Body of pancreas (tissue), 4 donors: ENCODE measurements around the gene RBBP8NL. TPM values are rescaled to one million over a fixed set of nuclear protein-coding genes. Genes with fewer than 3 reads are reported as not detected.

Experiments
- ATAC-seq: fragments of 150-250 bp; one replicate; pipeline ENCODE4 v1.9.1; 2016
- DNase-seq, 4 donors: peaks; one replicate each; pipeline ENCODE4 v3.0.0-alpha.2; 2019
- H3K27ac ChIP-seq, 4 donors: fragments of 200-600 bp; sonication (generic); 1 replicate in 3 of 4; 2 replicates in 1 of 4; pipeline versions ENCODE4 v1.5.1 to v1.6.1; 2016 to 2019; ENCODE audit warnings: mild to moderate bottlenecking in 1 of 4, mixed read lengths in 1 of 4, moderate library complexity in 1 of 4
- H3K27me3 ChIP-seq, 2 donors: fragments of 200-600 bp; sonication (generic); one replicate each; pipeline ENCODE4 v1.6.0; 2016; ENCODE audit warnings: mild to moderate bottlenecking in 1 of 2
- H3K36me3 ChIP-seq, 2 donors: fragments of 200-600 bp; sonication (generic); replicated peaks in 1 of 2; 2 replicates each; pipeline ENCODE4 v1.5.1; 2016; ENCODE audit warnings: low read depth in 2 of 2; ENCODE audit not compliant: insufficient read depth in 1 of 2
- H3K4me1 ChIP-seq: fragments of 200-600 bp; sonication (generic); one replicate; pipeline ENCODE4 v1.6.0; 2016
- H3K4me3 ChIP-seq, 2 donors: fragments of 200-600 bp; sonication (generic); 1 replicate in 1 of 2; 2 replicates in 1 of 2; pipeline ENCODE4 v1.5.1; 2016 to 2019
- H3K9me3 ChIP-seq, 3 donors: fragments of 200-600 bp; sonication (generic); 1 replicate in 2 of 3; 2 replicates in 1 of 3; pipeline ENCODE4 v1.5.1; 2016
- POLR2A ChIP-seq, 3 donors: fragments of 450-650 bp; IDR thresholded peaks; one replicate each; pipeline ENCODE4 v1.6.1; 2016; ENCODE audit warnings: antibody characterized with exemption in 3 of 3, mild to moderate bottlenecking in 2 of 3
- WGBS, 2 donors: methylation state at CpG; one replicate each; pipeline ENCODE4 v1.1.5; 2017; 5-methylcytosine and 5-hydroxymethylcytosine counted together
- intact Hi-C: fragments of 100-400 bp; cut with DNase I; formaldehyde crosslinking; loops from one replicate; pipeline ENCODE4 v1.15.1; 2023
- total RNA-seq, 2 donors: library from RNA; depleted of rRNA; stranded (reverse); fragments of >200 nt; gene quantifications; one replicate each; pipeline ENCODE4 v1.1.0, GENCODE V29; 2016
- TF ChIP-seq, protein P1 (sequence below), 7 experiments: fragments of 450-650 bp in 4 of 7; fragments of 200-600 bp in 3 of 7; sonication (generic) in 3 of 7; IDR thresholded peaks; one replicate each; pipeline ENCODE4 v1.5.1; 2016 to 2019; ENCODE audit warnings: antibody characterized with exemption in 7 of 7

Gene RBBP8NL
- total RNA-seq, 2 donors from 2014 or later, result 2.3 TPM

DNA sequence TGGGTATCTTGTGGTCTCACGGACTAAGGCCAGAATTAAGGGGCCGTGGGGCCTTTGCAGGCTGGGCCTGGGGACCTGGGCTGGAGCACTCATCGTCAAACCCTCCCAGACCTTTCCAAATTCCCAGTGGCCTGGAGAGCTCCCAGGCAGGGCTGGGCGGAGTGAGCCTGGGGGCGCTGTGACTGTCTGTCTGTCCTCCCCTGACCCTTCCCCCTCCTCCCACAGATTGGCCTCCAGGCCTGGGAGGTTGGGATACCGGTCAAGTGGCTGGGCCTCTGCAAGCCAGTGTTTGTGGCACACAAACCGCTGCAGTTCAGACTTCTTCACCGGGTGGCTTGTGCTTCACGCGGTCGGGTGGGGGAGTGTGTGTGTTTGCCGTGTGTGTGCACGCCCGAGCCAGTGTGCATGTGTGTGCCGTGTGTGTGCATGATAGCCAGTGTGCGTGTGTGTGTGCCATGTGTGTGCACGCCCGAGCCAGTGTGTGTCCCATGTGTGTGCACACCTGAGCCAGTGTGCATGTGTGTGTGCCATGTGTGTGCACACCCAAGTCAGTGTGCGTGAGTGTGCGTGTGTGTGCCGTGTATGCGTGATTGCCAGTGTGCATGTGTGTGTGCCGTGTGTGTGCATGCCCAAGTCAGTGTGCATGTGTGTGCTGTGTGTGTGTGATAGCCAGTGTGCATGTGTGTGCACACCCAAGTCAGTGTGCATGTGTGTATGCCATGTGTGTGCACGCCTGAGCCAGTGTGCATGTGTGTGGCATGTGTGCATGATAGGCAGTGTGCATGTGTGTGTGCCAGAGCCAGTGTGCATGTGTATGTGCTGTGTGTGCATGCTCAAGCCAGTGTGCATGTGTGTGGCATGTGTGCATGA is 6.3 kb downstream of the RBBP8NL start:
- no peak for TF ChIP-seq POLR2A (IDR thresholded peaks at IDR 0.05)
- TF ChIP-seq, protein P1, sequence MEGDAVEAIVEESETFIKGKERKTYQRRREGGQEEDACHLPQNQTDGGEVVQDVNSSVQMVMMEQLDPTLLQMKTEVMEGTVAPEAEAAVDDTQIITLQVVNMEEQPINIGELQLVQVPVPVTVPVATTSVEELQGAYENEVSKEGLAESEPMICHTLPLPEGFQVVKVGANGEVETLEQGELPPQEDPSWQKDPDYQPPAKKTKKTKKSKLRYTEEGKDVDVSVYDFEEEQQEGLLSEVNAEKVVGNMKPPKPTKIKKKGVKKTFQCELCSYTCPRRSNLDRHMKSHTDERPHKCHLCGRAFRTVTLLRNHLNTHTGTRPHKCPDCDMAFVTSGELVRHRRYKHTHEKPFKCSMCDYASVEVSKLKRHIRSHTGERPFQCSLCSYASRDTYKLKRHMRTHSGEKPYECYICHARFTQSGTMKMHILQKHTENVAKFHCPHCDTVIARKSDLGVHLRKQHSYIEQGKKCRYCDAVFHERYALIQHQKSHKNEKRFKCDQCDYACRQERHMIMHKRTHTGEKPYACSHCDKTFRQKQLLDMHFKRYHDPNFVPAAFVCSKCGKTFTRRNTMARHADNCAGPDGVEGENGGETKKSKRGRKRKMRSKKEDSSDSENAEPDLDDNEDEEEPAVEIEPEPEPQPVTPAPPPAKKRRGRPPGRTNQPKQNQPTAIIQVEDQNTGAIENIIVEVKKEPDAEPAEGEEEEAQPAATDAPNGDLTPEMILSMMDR (IDR thresholded peaks at IDR 0.05), result peak in 1 of 7 experiments; percentile 7
- intact Hi-C loops, result no loop called here
- ATAC-seq (no peak), DNase-seq (no peak)
- no peak overlapping the region for H3K27ac ChIP-seq
- H3K9me3 ChIP-seq, result no peaks in the 10 kb centered on the region
- peaks cover under 1% of the 10 kb centered on the region for H3K4me1 ChIP-seq
- H3K27me3 ChIP-seq, result no peaks in the 10 kb centered on the region
- no peak overlapping the region for H3K4me3 ChIP-seq
- H3K36me3 ChIP-seq, result no peaks in the 10 kb centered on the region
- WGBS, 2 donors, result 91 to 95% methylated on average over 10 to 24 of the region's 24 CpGs

DNA sequence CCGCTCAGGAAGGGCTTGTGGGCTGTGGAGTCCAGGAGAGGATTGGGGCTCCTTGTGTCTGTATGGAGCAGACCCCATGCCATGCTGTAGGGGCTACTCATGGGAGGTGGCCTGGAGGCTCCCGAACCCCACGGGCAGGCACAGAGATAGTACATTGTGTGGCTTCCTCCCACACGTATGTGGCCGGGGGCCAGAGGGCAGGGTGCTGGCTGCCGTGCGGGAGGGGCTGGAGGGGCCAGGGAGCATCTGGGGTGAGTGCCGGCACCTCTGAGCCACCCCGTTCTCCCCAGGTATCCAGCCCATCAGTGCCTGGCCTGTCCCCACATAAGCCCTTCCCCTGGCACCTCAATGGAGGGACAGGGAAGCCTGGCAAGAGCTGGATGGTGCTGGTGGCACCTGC is 7.6 kb downstream of the RBBP8NL start:
- DNase-seq, result no peak
- no peak for ATAC-seq
- no peaks in the 10 kb centered on the region for H3K36me3 ChIP-seq
- no peaks in the 10 kb centered on the region for H3K27me3 ChIP-seq
- no peak overlapping the region for H3K27ac ChIP-seq
- intact Hi-C loops, result no loop called here
- no peak overlapping the region for H3K4me3 ChIP-seq
- H3K4me1 ChIP-seq, result no peaks in the 10 kb centered on the region
- H3K9me3 ChIP-seq, result no peaks in the 10 kb centered on the region
- 83 to 100% methylated on average over 2 to 9 of the region's 9 CpGs for WGBS, 2 donors
- TF ChIP-seq, protein P1 (IDR thresholded peaks at IDR 0.05), result no peak
- no peak for TF ChIP-seq POLR2A (IDR thresholded peaks at IDR 0.05)

DNA sequence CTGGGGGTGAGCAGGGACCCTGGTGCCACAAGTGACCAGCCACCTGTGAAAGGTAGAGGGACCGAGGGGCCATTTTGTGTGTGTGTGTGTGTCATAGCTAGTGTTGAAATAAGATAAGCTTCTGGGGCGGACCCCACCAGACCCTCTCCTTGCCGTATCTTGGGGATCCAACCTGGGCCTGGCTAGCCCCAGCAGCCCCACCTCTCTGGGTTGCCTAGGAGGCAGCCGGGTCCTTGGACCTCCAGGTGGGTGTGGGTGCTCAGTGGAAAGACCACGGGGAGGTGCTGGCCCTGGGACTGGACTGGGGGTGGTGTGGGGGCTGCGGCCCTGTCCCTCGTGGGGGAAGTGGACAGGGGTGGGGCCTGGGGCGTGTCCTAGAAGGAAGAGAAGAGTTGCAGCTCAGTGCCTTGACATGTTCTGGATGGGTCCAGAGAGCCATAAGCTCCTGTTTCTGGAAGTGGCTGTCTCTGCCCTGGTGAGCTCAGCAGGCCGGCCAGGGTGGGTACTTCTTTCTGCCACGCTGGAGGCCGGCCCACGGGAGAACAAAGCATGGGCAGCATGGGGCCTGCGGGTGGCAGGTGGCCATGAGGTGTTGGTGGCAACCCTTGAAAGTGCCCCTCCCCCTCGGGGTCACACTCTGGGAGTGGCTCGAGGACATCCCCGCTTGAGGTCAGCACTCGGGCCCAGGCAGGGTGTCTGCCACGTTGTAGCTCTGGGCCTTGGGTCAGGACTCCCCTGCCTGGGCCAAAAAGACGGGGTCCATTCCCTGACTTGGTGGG is 8.4 kb downstream of the RBBP8NL start:
- Histone ChIP-seq H3K9me3 (no peaks in the 10 kb centered on the region), H3K4me1 (no peaks in the 10 kb centered on the region), H3K27ac (no peak overlapping the region), H3K27me3 (no peaks in the 10 kb centered on the region), H3K4me3 (no peak overlapping the region), H3K36me3 (no peaks in the 10 kb centered on the region)
- DNase-seq (no peak), ATAC-seq (no peak)
- TF ChIP-seq POLR2A (IDR thresholded peaks at IDR 0.05), result no peak
- TF ChIP-seq, protein P1 (IDR thresholded peaks at IDR 0.05), result no peak
- intact Hi-C loops, result no loop called here
- WGBS, 2 donors, result 70 to 76% methylated on average over 9 to 13 of the region's 19 CpGs

DNA sequence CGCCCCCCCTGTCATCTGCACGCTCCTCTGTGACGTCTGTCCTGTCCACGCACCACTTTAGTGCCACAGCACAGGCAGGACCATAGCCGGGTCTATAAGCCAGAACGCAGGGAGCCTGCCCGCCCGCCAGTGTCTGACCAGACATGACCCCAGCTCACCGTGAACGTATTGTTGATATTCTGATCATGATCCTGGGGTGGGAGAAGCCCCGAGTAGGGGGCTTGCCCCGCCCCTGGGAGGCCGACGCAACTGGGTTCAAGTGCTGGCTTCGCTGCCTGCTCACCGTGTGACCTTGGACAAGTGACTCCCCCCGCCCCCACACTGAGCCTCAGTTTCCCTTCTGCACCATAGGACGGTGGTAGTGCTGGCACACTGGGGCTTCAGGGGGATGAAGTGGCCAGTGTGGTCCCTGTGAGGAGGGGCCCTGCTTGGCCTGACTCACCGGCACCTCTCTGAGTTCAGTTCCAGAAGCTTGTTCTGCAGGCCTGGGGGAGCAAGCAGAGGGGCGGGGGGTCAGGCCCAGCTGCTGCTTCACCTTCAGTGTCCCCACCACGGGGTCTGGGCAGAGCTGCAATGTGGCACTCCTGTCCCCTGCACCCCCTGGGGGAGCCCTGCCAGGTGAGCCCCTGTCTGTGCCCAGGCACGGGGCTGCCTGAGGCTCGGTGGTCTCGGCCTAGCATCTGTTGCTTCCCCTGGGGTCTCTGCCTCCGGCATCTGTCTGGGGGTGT is 9.2 kb downstream of the RBBP8NL start:
- Histone ChIP-seq H3K4me3 (no peak overlapping the region), H3K27me3 (no peaks in the 10 kb centered on the region), H3K4me1 (no peaks in the 10 kb centered on the region), H3K36me3 (no peaks in the 10 kb centered on the region), H3K9me3 (no peaks in the 10 kb centered on the region), H3K27ac (no peak overlapping the region)
- WGBS, 2 donors, result 78 to 90% methylated on average over 8 to 23 of the region's 25 CpGs
- intact Hi-C loops, result no loop called here
- no peak for TF ChIP-seq POLR2A (IDR thresholded peaks at IDR 0.05)
- DNase-seq (no peak), ATAC-seq (no peak)
